HPDE6-E6E7 (cell line): Measurements from ENCODE around the gene PCOLCE2.
A peak's percentile ranks its signal among the peaks of the same experiment; 100 is the strongest.

Experiments used
- DNase-seq: peaks from one replicate; pipeline ENCODE4 v3.0.0; 2011; ENCODE audit warnings: missing footprints; ENCODE audit errors: extremely low spot score

Gene PCOLCE2

GRCh38 chr3:142863930-142864920 lies 24.7 kb downstream of the PCOLCE2 start:
- no peak for DNase-seq

DNA sequence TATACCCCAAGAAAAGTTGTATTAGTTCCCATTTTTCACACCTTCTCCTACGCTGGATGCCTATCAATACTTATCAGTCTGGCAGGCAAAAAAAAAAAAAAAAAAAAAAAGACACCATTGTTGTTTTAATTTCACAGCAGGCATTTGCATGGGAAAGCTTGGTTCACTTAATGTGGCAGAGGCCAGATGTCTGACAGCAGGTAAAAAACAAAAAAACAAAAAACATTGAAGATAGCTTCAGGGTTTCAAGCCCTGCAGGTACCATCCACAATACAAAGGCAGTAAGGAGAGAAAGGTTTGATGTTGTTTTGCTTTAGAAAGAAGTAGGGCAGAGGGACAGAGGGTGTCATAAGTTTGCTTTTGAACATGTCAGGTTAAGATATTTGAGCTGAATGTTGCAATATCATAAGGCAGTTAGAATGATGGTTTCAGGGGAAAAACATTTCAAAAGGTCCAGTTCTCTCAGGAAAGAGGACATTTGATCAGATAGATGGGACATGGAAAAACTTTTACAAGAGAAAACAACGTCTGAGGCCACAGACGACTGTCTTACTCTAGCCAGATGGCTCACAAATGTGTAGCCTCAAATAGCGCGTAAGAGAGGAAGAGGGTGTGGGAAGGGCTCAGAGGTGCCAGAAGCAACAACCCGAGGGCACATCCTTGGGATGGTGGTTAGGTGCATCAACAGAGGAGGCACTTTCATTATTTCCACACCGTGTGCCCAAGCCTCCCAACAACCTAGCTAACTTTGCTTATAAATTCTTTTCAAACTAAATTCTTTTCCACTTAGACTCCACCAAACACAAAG lies 25.7 kb downstream of the PCOLCE2 start:
- DNase-seq, result peak; percentile 28

GRCh38 chr3:142861926-142862325 lies 27.0 kb downstream of the PCOLCE2 start:
- DNase-seq, result no peak

DNA sequence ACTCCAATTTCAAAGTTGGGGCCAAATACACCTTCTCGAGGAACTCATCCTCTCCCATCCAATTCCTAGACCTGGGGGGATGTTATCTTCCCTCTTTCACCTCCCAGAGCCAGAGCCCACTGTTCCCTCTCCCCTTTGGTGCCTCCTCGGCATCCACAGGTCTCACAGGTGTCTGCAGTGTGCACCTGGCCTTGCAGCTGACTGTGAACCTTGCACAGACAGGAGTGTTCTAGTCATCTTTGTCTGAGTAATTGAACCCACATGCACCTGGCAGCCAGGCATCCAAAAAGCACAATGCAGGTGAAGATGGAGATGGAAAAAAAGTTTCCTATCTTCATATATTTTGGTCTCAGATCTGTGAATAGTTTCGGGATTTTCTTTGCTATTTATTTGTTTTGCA lies 30.8 kb downstream of the PCOLCE2 start:
- no peak for DNase-seq

DNA sequence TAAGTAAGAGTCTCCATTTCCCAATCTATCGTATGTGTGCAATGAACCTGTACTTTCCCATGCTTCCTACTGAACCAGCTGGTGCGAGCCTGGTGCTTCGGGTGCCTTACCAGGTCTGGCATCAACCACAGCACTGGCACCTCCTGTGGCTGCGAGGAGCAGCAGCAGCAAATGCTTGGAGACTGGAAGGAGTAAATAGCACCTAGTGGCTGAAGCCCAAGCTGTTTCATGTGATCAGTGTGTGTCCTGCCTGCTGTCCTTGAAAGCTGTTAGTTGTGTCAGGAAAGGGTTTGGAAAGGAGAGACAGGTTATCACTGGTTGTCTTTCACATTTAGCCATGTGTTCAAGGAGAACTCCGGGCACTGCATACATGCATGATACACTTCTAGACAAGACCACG lies 31.8 kb downstream of the PCOLCE2 start:
- DNase-seq, result no peak

GRCh38 chr3:142853270-142854168 lies 35.4 kb downstream of the PCOLCE2 start:
- peak; percentile 78 for DNase-seq

DNA sequence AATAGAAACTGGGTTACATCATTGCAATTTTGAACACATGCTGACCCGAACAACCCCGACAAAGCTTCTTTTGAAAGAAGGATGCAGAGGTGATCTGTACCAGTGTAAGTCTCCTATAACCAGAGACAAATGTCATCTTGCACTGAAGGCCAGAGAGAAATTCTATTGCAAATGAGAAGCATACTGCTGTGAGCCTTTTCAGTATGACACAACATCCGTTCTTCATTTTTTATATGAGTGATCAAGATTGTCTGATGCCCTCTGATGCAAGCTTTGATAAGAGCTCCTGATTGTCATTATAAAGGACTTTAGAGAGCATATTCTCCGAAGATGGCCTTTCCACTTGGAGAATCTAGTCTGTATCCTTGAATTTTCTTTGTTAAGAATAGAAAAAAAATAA lies 36.9 kb downstream of the PCOLCE2 start:
- no peak for DNase-seq

DNA sequence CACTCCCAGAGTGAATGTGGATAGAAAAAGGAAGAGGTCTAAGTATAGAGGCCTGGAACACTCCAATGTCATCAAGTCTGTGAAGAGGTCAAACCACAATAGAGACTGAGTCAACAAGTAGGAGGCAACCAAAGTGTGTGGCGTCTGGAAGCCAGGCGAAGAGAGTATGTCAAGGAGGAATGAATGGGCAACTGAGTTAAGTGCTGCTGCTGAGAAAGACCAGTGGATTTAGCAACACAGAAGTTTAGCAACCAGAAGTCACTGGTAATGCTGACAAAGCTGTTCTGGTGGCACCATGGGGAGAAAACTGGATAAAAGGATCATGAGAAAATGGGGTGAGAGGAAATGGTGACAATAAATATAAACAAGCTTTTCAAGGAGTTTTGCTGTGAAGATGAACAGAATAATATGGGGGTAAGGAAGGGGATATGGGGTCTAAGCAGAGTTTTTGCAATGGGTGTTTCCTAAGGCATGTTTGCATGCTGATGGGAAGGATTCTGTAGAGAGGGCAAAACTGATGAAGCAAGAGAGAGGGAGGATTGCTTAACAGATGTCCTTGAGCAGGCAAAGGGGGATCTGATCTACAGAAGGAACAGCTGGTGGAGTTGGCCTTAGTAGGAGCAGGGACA lies 38.4 kb downstream of the PCOLCE2 start:
- peak; percentile 52 for DNase-seq

DNA sequence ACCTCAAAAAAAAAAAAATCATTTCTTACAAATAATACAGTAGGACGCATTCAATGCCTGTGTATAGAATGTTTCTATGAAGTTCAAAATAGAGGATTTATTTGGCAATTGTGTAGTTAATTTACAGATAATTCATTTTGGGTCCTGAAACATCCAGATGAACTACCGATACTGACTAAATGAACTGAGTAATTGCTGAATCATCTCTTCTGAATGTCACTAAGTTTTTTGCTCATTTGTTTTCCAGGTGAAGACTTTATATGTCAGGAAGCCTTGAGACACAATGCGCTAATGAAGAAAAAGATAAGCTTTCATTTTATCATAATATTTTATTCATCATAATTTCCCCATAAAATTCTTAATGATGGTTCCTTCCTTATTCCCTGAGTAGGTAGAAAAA lies 39.7 kb downstream of the PCOLCE2 start:
- DNase-seq, result no peak

DNA sequence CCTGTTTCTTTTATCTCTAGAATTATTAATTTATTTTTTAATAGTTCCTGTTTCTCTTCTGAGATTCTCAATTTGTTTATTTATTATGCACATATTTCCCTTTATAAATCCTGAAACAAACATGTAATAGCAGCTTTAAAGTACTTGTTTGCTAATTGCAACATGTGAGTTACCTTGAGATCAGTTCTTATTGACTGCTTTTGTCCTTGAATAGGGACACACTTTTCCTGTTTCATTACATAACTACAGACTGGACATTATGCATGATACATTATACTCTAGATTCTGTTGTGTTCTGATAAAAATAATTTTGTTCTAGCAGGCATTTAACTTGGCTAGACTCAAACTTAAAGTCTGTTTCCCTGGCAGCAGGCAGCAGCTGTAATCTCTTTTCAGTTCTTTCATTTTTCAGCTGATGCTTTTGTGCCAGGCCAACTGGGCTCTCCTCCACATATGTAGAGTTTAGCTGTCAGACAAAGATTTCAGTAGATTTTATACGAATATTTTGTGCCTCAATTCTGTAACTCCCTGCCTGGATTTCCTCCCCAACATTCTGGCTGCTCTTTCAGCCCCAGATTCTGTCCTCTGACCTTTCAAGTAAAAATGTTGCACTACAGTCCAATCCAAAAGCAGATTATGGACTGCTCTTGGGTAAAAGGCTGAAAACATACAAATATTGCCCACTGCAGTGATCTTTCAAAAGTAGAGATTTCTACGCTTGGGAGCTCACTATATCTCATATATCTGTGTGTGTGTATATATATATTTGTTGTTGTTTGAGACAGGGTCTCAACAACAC lies 41.9 kb downstream of the PCOLCE2 start:
- DNase-seq, result no peak

DNA sequence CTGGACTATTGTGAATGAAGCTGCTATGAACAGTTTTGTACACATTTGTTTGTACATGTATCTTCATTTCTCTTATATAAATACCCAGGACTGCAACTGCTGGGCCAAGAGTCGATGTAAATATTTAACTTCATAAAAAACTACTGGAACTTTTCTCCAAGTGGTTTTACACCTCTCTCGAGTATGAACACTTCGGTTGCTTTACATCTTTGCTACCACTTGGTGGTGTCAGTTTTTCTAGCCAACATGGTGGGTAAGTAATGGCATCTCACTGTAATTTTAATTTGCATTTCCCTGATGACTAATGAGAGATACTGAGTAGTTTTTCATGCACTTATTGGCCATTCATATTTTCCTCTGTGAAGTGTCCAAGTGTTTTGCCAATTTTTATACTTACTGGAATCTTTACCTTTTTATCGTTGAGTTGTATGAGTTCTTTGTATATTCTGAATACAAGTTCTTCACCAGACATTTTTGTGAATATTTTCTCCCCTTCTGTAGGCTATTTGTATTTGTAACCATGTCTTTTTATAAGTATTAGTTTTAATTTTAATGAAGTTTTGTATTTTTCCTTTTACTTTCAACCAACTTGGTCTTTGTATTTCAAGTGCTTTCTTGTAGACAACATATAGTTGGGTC lies 44.4 kb downstream of the PCOLCE2 start:
- DNase-seq, result peak; percentile 47

DNA sequence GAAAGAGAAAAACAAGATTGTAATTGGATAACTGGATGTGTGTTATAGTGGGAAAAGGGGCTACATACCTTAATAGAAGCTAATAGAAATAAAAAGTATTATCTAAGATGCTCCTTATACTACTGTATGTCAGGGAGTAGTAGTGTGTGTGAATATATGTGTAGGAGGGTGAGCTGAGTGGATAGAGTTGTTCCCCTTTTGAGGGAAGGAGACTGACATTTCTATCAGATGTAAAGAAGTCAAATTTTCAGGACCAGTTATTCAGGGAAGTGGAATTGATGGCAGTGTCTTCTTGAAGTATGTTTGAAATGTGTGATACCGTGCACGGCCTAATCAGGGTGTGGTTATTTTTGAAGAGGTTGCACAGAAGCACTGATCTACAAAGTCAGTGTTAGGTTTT lies 49.1 kb downstream of the PCOLCE2 start:
- DNase-seq, result no peak

- no peak for DNase-seq
Observed at GRCh38 chr3:142837526-142837925, 51.4 kb downstream of the PCOLCE2 start.

DNA sequence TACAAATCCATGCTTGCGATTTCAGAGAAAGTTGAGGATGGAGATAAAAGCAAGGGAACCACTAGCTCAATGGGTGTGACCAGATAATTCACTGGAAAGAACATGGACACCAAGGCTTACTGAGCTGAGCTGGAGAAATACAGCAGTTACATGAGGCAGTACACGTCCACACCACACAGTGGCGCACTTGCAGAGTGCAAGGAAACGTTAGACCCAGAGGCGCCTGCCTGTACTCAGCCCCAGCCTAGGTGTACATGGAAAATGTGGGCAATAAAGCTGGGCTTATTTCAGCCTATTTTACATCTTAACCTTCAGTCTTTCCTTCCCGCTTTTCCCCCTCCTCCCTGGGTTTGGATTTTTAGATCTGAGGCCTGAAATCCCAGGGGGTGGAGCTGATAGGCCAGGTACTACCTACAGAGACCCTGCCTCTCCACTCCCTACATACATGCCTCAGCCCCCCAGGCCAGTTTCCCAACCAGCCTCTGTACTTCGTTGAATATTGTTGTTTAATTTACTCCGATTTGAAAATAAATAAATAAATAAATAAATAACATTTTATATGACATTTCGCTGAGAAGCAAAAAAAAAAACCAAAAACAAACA lies 60.1 kb downstream of the PCOLCE2 start:
- peak; percentile 60 for DNase-seq

DNA sequence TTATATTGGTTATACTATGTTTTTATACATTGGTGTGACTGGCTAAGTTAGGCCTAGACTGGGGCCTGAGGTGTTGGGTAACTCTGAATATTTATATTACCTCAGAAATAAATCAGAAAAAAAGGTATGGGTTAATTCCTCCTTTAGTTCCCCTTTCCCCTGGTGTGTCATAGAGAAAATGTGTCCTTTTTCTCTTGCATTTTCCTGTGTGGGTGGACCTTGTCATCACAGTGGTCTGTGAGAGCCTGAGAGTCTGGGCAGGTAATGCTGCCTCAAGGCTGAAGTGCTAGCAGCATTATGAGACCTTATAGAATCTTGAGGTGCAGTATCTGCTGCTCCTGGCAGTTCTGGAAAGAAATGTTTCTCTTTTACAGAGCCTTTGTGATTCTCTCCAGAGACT lies 69.7 kb downstream of the PCOLCE2 start:
- no peak for DNase-seq

DNA sequence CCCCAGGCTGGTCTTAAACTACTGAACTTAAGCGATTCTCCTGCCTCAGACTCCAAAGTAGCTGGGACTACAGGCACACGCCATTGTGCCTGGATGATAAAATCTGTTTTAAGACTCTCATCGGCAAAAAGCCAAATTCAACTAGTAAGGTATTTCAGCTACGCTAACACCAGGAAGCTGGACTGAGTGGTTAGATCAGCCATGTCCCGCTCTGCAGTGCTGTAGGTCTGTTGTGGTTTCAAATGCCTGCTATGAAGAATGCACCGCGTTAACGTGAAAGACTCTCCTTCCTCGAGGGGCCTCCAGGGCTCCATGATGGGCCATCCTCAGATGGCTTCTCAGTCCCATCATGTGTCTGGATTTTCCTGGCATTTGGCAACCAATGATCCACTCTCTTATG lies 70.2 kb downstream of the PCOLCE2 start:
- DNase-seq, result no peak

GRCh38 chr3:142817897-142818296 lies 71.0 kb downstream of the PCOLCE2 start:
- DNase-seq, result no peak

GRCh38 chr3:142817356-142817755 lies 71.5 kb downstream of the PCOLCE2 start:
- no peak for DNase-seq

DNA sequence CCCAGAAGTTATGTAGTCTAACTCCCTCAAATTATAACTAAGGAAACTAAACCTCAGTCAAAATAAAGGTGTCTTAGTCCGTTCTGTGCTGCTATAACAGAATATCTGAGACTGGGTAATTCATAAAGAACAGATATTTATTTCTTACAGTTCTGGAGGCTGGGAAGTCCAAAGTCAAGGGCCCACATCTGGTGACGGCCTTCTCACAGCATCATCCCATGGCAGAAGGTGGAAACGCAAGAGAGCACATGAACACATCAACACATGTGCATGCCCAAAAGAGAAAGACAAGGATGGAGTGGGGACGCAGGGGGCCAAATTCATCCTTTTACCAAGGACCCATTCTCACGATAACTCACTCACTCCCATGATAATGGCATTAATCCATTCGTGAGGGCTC lies 73.1 kb downstream of the PCOLCE2 start:
- no peak for DNase-seq
